C4-2B (cell line): ENCODE results near the gene TWF2.
"Not testable (repeated sequence)": the region's sequence is repeated elsewhere in the genome, so short reads cannot be mapped to it uniquely, and the experiment has no call there.

Experiments used
- H3K27ac ChIP-seq: fragments of 450-650 bp; 2 replicates; pipeline ENCODE4 v1.5.1; 2017
- CTCF ChIP-seq: fragments of 450-650 bp; conservative IDR thresholded peaks from 2 replicates; pipeline ENCODE4 v1.5.1; 2017; ENCODE audit warnings: mild to moderate bottlenecking
- ZFX ChIP-seq: fragments of 450-650 bp; IDR thresholded peaks from 2 replicates; pipeline ENCODE4 v1.6.1; 2017

Gene TWF2

DNA sequence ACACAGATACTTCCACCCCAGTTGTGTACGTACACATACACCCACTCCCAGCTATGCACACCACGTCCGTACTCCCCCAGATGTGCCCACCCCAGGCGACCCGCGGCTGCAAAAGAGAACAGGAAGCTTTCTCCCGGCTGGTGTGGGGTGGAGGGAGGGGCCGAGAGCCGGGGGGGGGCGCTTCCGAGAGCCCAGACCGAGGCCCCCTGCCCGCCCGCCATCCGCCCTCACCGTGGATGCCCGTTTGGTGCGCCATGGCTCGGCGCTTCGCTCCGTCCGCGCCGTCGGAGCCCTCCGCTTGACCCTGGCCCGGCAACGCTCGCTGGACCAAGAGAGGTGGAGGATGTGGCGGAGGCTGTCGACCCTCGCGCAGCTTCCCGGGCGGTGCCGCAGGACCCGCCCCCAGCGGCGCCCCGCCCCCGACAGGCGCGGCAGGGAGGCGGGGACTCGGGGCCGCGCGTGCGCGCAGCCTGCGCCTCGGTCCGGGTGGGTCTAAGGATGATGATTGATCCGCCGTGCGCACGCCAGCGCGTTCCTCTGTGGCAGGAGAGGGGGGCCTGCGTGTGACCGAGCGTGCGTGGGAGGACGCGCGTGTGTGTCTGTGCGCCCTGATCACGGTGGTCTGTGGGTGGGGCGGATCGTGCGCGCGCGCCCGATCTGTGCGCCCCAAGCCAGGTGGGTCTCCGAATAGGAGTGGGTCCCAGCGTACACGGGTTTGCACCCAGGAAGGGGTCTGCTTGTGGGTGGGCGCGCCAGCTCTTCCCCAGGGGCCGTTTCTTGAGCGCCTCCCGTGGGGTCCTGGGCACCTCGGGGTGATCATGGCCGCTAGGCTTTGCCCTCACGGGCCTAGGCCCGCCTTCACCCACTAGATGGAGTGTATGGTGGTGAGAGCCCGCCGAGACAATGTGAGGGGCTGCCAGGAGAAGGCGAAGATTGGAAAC is at the start of gene TWF2:
TSS of gene TWF2 (minus strand) at position 398 of the 941 bp plus-strand sequence. CDS start at position 256, 142 bp downstream.
- TF ChIP-seq ZFX (peak; percentile 67), CTCF (no peak; the same call in 1 of the 2 replicates)

DNA sequence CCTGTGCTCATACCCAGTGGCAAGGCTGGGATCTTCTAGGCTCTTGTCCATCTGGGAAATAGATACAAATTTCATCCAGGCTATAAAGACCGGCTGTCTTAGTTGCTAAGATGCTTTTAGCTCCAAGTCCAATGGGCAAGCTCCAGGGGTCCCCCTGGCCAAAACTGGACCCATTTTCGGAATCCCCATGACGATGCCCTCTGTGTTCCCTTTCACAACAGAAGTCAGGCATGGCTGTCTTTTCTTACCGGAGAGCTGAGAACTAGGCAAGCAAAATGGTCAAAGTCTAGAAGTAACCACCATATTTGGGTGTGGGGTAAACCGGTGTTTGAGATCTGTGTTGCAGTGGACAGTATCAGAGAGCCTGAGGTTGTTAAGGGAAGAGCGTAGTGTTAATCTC is 49.7 kb upstream of the TWF2 start:
- H3K27ac ChIP-seq: peak overlapping the region; percentile 97; the same call in 1 of the 2 replicates
- TF ChIP-seq CTCF: no peak

More for the DNA sequence above, at the start of gene TWF2:
- peak within 1 kb of the TSS; percentile 91 for H3K27ac ChIP-seq

DNA sequence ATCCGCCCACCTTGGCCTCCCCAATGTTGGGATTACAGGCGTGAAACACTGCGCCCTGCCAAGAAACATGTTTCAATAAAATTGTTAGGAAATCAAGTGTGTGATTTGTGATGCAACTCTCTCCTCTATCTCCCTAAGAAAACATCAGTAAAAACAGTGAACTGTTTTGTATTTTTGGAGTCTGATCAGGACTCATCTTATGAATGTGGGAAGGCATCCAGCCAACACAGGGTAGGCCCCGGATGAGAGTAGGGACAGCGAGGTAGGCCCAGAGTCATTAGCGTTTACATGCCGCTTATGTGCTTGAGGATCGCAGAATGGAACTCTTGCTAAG is 47.8 kb upstream of the TWF2 start:
- TF ChIP-seq ZFX (no peak), CTCF (no peak)
- H3K27ac ChIP-seq: peak overlapping the region; percentile 97

GRCh38 chr3:52284051-52284450 is 45.1 kb upstream of the TWF2 start:
- not testable (repeated sequence) for H3K27ac ChIP-seq

DNA sequence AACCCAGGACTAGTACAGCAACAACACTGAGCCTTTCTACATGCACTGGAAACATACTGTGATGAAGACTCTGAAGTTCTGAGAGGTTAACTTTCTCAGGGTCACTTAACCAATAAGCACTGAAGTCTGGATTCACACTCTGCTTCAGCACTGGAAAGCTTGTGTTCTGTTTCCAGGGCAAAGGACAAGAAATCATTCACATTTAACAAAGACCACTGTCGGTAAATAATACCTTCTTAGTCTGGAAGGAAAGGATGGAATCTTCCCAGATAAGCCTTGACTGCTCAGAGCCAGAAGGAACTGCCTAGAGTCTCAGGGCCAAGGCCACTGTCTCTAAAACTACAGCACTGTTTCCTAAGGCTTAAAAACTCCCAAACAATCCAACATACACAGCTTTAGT is 44.3 kb upstream of the TWF2 start:
- no peak overlapping the region for H3K27ac ChIP-seq
- no peak for TF ChIP-seq CTCF
- TF ChIP-seq ZFX: no peak

DNA sequence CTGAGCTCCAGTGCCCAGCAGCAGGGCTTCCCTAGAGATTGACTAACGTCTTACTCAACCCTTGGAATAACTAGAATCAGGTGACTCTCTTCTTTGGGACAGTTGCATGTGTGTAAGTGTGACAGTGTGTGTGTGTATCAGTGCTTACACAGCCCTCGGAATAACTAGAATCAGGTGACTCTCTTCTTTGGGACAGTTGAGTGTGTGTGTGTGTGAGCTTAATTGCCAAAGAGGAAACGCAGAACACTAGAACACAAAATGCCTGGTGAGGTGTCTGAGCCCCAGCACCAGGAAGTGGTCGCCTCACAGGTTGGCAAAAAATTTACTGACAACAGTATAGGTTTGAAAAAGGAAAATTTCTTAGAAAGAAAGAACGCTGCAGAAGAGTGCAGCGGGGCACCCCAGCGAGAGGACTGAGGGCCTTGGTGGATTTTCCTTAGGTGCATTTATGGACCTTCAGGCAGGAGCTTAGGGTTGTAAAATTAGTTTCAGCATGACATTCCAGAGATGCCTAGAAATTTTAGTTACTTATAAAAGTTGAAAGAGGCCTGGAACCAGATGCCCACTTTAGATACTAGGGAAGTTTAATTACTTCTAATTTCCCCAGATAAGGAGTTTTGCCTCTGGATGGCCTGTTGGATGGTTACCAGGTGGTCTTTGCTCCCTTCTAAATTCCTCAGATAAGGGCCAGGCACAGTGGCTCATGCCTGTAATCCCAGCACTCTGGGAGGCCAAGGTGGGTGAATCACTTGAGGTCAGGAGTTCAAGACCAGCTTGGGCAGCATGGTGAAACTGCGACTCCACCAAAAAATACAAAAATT is 43.2 kb upstream of the TWF2 start:
- H3K27ac ChIP-seq: no peak overlapping the region
- no peak for TF ChIP-seq ZFX

DNA sequence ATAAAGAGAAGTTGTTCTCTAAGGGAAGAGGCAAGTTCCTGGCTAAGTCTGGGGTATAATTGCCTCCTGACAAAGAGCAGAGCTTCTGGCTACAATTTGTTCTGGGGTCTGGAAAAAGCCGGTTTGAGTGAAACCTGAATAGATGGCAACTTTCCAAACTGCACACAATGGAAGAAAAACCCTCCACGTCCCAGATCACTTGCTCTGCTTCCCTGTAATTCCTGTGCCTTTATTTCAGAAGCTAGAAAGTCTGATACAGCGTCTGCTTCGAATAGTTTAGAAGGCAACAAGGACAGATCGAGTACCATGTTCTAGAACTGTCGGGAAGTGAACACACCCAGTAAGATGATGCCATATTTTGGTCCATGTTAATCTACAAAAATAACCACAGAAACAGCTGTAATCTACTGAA is 41.1 kb upstream of the TWF2 start:
- no peak for TF ChIP-seq ZFX
- TF ChIP-seq CTCF: no peak
- H3K27ac ChIP-seq: no peak overlapping the region

DNA sequence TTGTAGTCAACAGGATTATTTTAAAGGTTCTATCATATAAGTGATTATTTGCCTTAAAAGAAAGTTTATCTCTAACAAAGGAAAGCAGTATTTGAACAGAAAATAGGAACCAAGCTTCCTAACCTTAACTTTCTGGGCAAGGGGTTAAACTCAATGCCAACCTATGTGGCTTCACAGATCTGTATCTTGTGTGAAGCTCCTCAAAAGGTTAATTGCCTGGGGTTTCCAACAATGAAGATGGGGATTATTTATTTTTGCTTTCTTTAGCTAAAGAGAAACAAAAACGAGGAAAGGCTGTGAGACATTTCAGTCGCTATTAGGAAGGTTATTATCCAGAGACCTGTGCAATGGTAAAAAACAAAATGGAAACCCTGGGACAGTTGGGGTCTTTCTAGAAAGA is 40.6 kb upstream of the TWF2 start:
- peak overlapping the region; percentile 83 for H3K27ac ChIP-seq

More for the DNA sequence above, 40.6 kb upstream of the TWF2 start:
- TF ChIP-seq ZFX: no peak
- no peak for TF ChIP-seq CTCF
